NCI-H226 (cell line): ENCODE data around the gene CUL4B.
"Not testable (repeated sequence)": the region's sequence is repeated elsewhere in the genome, so short reads cannot be mapped to it uniquely, and the experiment has no call there.

Experiments used
- DNase-seq: peaks from one replicate; pipeline ENCODE4 v3.0.0-alpha.2; 2015

Gene CUL4B

GRCh38 chrX:120560842-120561633, at the start of gene CUL4B:
Gene CUL4B (minus strand): TSS chrX:120560962. CDS start chrX:120560638, 324 bp downstream.
- peak; percentile 91 for DNase-seq

DNA sequence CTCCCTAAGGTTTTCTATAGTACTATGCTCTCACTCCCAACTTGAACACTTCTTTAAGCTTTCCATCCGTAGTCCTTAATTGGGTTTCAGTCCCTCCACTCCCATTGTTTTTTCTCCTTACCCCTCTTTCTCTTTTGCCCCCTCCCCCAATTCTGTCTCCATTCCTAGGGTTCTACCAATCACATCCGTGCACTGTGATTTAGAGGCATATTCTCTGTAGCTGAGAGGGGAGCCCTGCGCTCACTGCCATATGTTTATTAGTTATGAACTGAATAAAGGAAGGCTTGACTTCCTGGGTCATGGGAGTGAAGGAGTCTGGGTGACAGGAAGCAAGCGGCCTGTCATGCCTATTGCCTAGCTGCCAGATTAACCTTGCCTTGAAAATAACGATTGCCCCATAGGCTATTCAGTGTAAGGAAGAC, 43.6 kb upstream of the CUL4B start:
- peak; percentile 6 for DNase-seq

- peak; percentile 94 for DNase-seq
Measured at GRCh38 chrX:120603707-120604360, 43.1 kb upstream of the CUL4B start, which contains the start of gene MCTS1. Gene MCTS1 (plus strand): TSS chrX:120604101. CDS start chrX:120604237, 136 bp downstream.

DNA sequence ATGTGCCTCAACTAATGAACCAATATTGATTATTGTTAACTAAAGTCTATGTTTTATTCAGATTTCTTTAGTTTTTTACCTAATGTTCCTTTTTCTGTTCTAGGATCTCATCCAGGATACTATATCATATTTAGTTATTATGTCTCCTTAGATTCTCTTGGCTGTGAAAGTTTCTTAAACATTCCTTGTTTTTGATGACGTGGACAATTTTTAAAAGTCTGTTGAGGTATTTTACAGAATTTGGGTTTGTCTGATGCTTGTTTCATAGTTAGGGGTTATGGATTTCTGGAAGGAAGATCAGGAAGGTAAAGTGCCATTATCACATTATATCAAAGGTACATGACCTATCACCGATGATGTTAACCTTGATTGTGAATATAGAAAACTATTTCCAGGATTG, 24.9 kb upstream of the CUL4B start:
- no peak for DNase-seq

- no peak for DNase-seq
Measured at GRCh38 chrX:120575379-120576114, 14.8 kb upstream of the CUL4B start.

- DNase-seq, result not testable (repeated sequence)
Measured at GRCh38 chrX:120573806-120574205, 13.0 kb upstream of the CUL4B start.

DNA sequence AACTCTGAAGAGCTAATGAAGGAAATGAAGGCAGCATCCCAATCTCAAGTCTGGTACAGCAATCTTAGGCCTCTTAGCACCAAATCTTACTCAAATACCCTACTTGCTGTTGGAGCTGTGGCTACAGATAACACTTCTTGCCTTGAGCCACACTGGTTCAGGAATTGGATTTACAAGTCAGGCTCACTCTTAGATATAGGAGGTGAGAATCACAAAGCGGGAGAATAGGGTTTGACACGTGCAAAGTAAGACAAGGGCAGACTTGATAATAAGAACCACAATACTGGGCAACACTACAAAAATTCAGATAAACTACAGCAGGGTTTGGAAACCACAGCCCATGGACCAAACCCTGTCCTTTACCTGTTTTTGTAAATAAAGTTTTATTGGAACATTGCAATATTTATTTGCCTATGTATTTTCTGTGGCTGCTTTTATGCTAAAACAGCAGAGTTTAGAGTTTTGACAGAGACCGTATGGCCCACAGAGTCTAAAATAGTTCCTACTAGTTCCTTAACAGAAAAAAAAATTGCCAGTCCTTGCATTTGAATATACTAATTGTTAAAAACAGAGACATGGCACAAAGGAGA, 9.3 kb upstream of the CUL4B start:
- no peak for DNase-seq

DNA sequence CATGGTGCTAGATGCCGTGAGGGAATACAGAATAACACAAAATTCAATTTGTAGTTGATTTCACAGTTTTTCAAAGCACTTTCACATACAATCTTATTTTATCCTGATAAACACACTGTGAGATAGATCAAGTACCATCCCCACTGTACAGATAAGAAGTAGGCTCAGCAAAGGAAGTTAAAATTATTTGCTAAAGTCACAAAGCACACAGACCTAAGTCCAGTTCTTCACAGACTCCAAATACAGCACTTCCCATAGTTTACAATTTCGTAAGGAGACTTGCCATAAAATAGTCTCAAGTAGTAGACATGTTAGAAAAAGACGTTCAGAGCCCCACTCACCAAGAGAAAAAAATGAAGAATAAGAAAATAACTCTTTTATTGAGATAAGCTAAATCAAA, 7.8 kb upstream of the CUL4B start:
- no peak for DNase-seq

DNA sequence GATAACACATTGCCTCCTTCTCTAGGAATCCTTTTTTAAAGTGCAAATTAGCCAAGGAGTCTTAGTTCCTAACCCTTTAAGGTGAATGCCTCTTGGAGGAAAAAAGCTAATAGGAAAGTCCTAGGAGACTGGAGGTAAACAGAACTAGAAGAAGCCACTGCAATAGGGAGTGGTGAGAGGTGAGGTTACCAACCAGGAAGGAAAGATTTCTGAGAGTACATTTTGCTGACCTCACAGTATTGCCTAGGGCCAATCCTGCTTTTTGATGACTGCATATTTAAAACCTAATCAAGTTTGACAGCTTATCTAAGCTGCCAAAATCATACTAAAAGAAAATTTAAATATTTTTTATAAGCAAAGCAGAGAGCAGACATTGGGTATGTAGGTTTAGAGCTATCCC, 7.3 kb upstream of the CUL4B start:
- DNase-seq, result no peak

DNA sequence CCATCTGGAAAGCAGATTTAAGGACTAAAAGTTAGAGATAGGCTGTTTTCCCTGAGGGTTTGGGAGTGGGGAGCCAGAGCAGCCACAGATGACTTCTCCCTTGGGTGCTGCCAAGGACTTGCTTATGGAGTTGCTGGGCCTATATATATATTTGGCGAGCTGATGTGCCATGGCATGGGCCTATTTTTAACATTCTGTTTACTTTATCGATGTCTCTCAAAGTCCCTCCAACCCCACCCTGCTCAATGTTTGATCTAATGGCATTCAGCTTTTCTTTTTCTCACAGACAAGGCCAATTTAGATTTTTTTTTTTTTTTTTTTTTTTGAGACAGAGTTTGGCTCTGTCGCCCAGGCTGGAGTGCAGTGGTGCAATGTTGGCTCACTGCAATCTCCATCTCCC, 6.1 kb upstream of the CUL4B start:
- DNase-seq, result no peak

DNA sequence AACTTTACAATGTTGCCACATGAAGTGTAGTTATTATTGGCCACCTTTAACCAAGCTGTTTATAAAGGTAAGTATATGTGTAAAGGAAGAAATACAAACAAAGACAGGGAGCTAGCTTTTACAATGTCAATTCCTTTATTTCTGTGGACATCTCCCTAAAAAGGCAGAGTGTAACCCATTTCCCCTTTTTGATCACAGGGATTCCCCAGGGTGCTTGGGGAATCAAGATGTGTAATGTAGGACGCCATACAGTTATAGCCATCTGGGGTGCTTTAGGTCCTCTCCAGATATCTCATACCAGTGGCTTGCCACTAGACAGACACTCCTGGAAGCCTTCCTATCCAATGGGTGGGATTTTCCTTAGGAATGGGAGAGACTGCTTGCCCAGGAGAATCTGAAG, 4.2 kb upstream of the CUL4B start:
- no peak for DNase-seq

- no peak for DNase-seq
Measured at GRCh38 chrX:120562569-120562926, 1.8 kb upstream of the CUL4B start.

DNA sequence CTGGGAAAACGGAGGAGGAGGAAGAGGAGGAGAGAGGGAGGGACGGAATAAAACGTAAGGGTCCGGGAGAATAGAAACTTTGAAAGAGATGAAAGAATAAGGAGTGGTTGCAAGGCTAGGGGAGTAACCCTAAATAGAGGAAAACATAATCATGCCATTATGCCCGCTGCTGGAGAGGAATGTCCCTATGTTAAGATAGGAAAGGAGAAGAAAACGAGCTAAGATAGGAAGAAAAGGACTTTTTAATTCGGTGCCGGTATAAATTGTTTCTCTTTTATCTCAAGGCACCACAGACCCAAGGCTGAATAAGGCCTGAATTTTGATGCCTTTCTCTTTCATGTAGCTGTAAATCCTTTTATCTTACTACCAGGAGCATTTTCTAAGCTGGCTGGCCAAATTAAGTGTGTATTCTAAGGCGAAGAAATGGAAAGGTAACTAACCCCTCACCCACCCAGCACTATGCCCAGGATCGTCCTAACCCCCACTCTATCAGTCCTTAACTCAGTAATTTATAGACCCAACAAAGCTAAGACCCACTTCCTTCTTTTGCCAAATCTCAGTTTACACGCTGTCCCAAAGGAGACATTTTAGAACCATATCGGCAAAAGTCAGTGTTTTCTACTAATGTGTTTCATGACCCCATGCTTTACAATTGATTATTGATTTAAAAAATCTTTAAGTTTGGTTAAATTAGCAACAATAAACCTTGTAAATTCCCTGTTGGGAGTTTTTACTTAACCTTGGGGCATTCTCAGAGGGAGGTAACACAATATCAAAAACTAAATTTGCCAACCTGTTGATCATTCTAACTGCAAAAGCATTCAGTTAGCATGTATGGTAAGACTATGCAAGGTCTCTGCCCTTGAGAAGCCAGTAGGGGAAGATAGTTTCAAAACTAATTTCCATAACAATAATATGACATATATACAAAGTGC, 1.1 kb upstream of the CUL4B start:
- DNase-seq, result no peak

GRCh38 chrX:120560405-120560841, 339 bp downstream of the CUL4B start:
- DNase-seq, result no peak

DNA sequence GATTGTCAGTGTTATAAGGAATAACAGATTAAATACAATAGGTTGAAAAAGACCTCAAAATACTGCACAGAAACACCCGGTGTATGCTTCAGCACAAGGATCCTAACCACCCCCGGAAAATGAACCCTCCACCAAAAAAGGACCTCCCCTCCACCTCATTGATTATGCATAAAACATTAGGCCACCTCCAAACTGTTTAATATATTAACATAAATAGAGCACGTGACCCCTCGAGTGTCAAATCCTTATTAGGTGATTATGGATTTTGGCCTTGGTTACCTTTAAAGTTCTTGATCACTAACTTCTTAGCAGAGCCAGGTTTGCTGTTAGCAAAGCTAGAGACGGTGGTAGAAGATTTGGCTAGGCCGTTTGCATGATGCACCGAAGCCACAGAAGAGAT, 958 bp downstream of the CUL4B start:
- DNase-seq, result no peak

DNA sequence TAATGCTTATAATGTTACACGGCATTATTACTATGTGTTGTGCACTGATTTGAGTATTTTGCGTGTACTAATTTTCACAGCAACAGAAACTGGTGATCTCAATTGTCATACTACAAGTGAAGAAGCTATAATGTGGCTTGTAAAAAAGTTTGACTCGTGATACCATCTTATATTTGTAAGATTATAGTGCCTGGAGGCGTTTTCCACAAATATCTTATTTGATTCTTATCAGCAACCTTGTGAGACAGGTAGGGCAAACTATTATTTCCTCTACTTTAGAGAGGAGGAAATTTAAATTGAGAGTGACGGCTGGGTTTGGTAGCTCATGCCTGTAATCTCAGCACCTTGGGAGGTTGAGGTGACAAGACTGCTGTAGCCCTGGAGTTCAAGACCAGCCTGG, 4.5 kb downstream of the CUL4B start:
- no peak for DNase-seq

GRCh38 chrX:120549483-120550452, 11.0 kb downstream of the CUL4B start:
- peak; percentile 82 for DNase-seq

DNA sequence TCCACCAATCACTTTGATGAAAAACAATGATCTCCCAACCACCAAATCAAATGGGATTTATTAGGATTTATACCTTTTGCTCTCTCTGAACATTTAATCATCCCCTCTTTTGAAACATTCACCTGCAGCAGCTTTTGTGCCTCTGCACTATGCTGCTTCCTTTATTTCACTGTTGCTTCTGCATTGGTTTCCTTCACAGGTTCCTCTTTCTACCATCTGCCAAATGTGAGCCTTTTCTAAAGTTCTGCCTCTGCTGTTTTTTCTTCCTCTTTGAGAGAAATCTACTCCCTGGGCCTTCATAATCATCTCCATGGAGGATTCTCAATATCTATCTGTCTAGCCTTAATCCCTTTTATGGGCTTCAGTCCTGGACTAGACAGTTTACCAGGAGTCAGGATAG, 24.7 kb downstream of the CUL4B start:
- no peak for DNase-seq

DNA sequence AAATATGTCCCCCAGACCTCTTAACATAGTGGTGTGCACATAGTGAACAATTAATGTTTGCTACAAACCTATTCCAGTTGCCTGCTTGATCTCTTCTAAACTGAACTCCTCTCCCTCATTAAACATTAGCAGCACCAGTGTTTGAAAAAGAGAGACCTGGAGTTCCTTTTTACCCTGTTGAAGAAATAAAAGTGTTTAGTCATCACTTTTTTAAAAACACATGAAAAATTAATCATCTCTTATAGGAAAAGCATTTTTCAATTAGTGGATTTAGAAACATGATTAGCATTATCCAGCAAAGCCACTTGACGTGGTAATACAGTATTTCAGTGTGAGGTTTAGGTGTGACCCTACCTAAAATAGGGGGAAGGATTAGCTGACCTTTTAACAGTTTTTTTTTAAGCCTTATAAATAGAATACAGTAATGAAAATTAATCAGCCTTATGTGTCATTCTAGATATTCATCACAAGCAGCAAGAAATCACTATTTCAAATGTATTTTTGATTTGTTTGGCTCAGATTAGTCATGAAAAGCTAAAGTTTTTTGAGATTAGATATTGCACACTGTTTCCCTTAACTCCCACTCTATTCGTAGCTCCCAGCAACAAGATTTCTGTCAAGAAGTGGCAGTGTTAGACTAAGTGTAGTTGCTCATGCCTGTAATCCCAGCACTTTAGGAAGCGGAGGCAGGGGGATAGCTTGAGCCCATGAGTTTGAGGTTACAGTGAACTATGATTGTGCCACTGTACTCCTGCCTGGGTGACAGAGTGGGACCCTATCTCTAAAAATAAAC, 26.2 kb downstream of the CUL4B start:
- DNase-seq, result no peak

GRCh38 chrX:120522820-120523219, 37.9 kb downstream of the CUL4B start:
- no peak for DNase-seq
